D721Med (cell line): ENCODE data around the gene VPS13D.
"Not testable (repeated sequence)": the region's sequence is repeated elsewhere in the genome, so short reads cannot be mapped to it uniquely, and the experiment has no call there.

Source experiments
- DNase-seq: peaks from one replicate; pipeline ENCODE4 v3.0.0; 2011; ENCODE audit warnings: low spot score; ENCODE audit not compliant: insufficient read length
- FAIRE-seq: peaks from 2 replicates; lab custom pipeline; 2011; peaks lifted over from hg19 to GRCh38; lab: Jason Lieb, UNC
- CTCF ChIP-seq: IDR thresholded peaks from 2 replicates; pipeline ENCODE4 v1.5.1; 2012; ENCODE audit warnings: mild to moderate bottlenecking, control low read depth; ENCODE audit not compliant: insufficient read depth; ENCODE audit errors: missing control alignments

VPS13D gene

DNA sequence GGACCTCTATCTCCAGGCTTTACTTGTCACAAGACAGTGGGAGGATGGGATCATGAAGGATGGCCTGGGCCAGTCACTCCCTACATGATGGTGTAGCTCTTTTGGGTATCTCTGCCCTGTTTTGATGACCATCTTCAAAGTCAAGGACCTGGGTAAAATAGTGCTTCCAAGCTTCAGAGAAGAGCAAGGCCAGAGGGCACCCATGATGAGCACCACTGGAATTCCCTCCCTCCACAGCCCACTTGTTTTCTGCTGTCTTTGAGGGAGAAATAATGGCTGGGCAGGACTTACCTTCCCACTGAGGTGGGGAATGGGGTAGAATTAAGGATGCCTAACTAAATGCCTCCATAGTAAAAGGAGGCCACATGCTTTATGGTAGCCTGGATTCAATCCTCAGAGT lies 222.4 kb downstream of the VPS13D start:
- no peak for TF ChIP-seq CTCF
- no peak for DNase-seq
- no peak for FAIRE-seq

DNA sequence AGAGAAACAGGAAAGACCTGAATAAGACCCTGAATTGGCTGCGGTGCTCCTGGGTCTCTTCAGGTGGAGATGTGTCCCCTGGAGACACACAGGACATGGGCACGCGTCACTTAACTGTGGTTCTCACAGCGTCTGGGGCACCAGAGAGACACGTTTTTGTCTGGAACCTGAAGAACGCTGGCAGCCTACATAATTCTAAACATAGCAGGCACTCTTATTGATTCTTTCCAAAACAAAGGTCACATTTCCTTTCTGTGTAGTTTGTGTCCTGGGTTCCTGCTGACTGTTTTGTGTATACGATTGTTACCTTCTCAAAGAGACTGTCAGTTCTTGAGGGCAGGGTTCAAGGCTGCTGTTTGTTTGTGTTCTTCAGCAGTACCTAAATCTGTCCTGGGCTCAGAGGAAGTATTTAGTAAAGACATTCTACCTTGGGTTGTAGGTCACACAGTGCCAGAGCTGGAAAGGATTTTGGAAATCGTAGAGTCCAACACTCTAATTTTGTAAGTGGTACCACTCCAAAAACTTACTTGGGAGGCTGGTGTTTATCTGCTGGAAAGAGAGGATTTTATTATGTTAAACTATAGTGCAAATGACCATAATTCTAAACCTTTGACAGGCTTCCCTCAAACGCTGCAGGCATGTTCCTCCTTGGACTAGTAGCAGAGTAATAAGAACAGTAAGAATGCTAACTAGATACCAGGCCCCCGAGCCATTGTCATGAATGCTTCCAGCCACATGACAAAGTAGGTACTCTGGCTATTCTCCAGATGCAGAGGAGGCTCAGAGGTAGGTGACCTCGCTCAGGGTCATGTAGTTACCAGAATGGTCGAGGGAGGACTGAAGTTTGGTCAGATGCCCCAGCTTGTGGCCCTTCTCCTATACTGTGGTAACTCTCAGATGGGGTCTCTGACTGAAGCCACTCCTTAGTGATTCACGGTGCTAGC lies 223.8 kb downstream of the VPS13D start:
- TF ChIP-seq CTCF, result no peak
- DNase-seq, result no peak
- no peak for FAIRE-seq

GRCh38 chr1:12454406-12455391 lies 224.9 kb downstream of the VPS13D start:
- DNase-seq (no peak), FAIRE-seq (no peak)
- TF ChIP-seq CTCF, result no peak

- not testable (repeated sequence) for FAIRE-seq, DNase-seq
Observed at GRCh38 chr1:12456081-12456480, 226.3 kb downstream of the VPS13D start.

DNA sequence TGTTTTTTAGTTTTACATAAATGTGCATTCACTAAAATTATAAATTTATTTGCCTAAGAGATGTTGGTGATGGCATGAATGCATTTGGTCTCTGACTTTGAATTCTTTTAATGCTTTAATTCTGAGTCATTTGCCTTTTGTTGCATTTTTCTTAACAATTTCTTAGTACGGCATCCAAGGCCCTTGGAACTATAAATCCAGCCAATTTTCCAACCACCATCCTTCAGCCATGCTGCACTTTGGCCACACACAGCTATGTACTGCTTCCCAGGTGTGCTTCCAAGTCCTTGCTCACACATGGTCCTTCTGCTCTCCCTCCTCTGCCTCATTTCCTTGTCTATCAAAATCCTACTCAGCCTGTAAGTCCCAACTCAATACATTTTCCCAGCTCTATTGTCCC lies 227.1 kb downstream of the VPS13D start:
- no peak for TF ChIP-seq CTCF
- FAIRE-seq (no peak), DNase-seq (no peak)

DNA sequence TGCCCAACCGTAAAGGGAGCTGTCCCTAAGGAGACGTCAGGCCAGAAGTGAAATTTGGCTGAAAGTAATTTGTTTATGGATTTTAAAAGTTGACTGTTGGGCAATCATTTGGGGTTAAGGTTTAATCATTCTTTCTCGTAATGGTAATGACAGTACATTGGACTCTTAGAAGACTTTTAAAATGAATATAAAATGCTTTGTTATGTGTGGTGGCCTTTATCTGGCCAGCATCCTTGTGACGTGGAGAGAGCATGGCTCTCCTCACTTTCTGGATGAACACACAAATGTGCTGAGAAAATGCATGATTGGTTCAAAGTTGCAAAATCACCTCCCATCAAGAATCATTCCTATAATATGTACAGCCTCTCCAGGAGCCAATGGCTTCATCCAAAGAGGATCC lies 227.9 kb downstream of the VPS13D start:
- no peak for FAIRE-seq
- DNase-seq, result no peak
- TF ChIP-seq CTCF, result no peak

GRCh38 chr1:12458571-12458970 lies 228.7 kb downstream of the VPS13D start:
- no peak for FAIRE-seq

More at GRCh38 chr1:12458571-12458970, 228.7 kb downstream of the VPS13D start:
- DNase-seq, result no peak
- no peak for TF ChIP-seq CTCF
